Measurements from ENCODE around the gene LTV1. TPM values are rescaled to one million over a fixed set of nuclear protein-coding genes. Genes with fewer than 3 reads are reported as not detected.
"Not testable (repeated sequence)": the region's sequence is repeated elsewhere in the genome, so short reads cannot be mapped to it uniquely, and the experiment has no call there.

Gene LTV1
- total RNA-seq, 2 experiments from 2014 or later, result 30.9 to 31.6 TPM

DNA sequence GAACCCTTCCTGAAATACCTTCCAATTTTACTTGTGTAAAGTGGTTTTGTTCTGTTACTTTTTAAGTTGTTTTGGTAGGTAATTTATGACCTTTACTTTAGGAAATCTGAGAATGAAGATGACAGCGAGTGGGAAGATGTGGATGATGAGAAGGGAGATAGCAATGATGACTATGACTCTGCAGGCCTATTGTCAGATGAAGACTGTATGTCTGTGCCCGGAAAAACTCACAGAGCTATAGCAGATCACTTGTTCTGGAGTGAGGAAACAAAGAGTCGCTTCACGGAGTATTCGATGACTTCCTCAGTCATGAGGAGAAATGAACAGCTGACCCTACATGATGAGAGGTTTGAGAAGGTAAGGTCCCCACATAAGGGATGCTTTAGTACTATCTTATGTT is 14.5 kb downstream of the LTV1 start:
- no peak for ATAC-seq
- ChIA-PET CTCF (interaction anchor here (1.4 kb wide), 2 partner anchors 12 to 282 kb away, joined by 3 to 4 read pairs; no protein-coding TSS in a partner anchor), POLR2A (interaction anchor here (1.2 to 1.6 kb wide), 2 partner anchors 9 to 13 kb away, joined by 3 to 5 read pairs; no protein-coding TSS in a partner anchor)
- intact Hi-C loops (cut with micrococcal nuclease), result no loop called here
- no peak overlapping the region for H3K27ac Mint-ChIP-seq
- H3K9me3 Mint-ChIP-seq, result peaks cover 7% of the 10 kb centered on the region
- no peak for DNase-seq
- no peak overlapping the region for H3K4me3 Mint-ChIP-seq
- peaks cover 87% of the 10 kb centered on the region for H3K36me3 Mint-ChIP-seq (ENCODE audit: low read depth)
- H3K27me3 Mint-ChIP-seq, result no peaks in the 10 kb centered on the region
- TF ChIP-seq CTCF (IDR thresholded peaks at IDR 0.05), result no peak
- peaks cover 27% of the 10 kb centered on the region for H3K4me1 Mint-ChIP-seq (ENCODE audit: low read depth)

DNA sequence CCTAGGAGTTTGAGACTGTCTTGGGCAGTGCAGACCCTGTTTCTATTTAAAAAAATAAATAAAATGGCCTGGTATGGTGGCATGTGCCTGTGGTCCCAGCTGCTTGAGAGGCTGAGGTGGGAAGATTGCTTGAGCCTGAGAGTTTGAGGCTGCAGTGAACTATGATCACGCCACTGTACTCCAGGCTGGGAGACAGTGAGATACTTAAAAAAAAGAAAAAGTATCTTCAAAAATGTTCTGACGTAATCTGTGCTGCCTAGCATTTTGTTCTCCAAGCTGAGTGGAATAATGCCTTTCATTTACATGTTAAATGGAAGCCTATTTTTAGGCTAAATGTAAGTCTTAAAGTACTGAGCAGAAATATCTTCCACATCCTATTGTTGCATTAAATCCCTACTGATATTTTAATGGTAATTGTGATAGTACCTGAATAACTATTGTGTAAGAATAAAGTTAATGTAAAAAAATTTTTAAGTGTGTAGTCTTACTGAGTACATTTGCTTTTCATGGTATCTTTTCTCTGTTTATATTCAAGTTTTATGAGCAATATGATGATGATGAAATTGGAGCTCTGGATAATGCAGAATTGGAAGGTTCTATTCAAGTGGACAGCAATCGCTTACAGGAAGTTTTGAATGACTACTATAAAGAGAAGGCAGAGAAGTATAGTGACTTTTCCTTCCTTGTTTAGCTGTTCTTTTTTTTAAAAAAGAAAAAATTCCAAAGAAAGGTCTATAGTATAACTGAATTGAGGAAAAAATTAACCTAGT is 16.9 kb downstream of the LTV1 start:
- DNase-seq, result no peak
- peaks cover 5% of the 10 kb centered on the region for H3K9me3 Mint-ChIP-seq
- peaks cover 9% of the 10 kb centered on the region for H3K4me1 Mint-ChIP-seq (ENCODE audit: low read depth)
- ATAC-seq, result no peak
- H3K4me3 Mint-ChIP-seq, result no peak overlapping the region
- no peak for TF ChIP-seq CTCF (IDR thresholded peaks at IDR 0.05)
- peaks cover 80% of the 10 kb centered on the region for H3K36me3 Mint-ChIP-seq (ENCODE audit: low read depth)
- no peak overlapping the region for H3K27ac Mint-ChIP-seq
- ChIA-PET CTCF (interaction anchor here (0.7 to 1.9 kb wide), 2 partner anchors 16 to 285 kb away, joined by 4 to 8 read pairs; no protein-coding TSS in a partner anchor), POLR2A (interaction anchor here (0.7 to 1.1 kb wide), 2 partner anchors 15 to 17 kb away, joined by 3 read pairs; partner anchors contain the start of gene LTV1)
- intact Hi-C loops (cut with micrococcal nuclease), result no loop called here
- no peaks in the 10 kb centered on the region for H3K27me3 Mint-ChIP-seq

- POLR2A ChIA-PET, result no interaction called here
- DNase-seq, result no peak
- intact Hi-C loops (cut with micrococcal nuclease), result no loop called here
- TF ChIP-seq CTCF (IDR thresholded peaks at IDR 0.05), result no peak
- Mint-ChIP-seq H3K4me3 (no peak overlapping the region), H3K4me1 (ENCODE audit: low read depth) (no peaks in the 10 kb centered on the region), H3K27me3 (no peaks in the 10 kb centered on the region), H3K9me3 (peaks cover 2% of the 10 kb centered on the region), H3K27ac (no peak overlapping the region), H3K36me3 (ENCODE audit: low read depth) (peaks cover 56% of the 10 kb centered on the region)
- no peak for ATAC-seq
- CTCF ChIA-PET, result interaction anchor here (0.8 to 1.3 kb wide), 3 partner anchors 78 to 150 kb away, joined by 3 to 4 read pairs (median 3); no protein-coding TSS in a partner anchor
These were observed 20.6 kb downstream of the LTV1 start for GRCh38 chr6:143863771-143864170.

GRCh38 chr6:143864234-143864633 is 21.1 kb downstream of the LTV1 start, which contains the start of gene ZC2HC1B:
ZC2HC1B (plus strand) TSS chr6:143864474; CDS start chr6:143864540, 66 bp downstream.
- Mint-ChIP-seq H3K4me3 (no peak within 1 kb of the TSS), H3K9me3 (peaks cover 2% of the 10 kb centered on the region), H3K27ac (peak within 1 kb of the TSS; percentile 10), H3K27me3 (no peaks in the 10 kb centered on the region), H3K36me3 (ENCODE audit: low read depth) (peaks cover 51% of the 10 kb centered on the region), H3K4me1 (ENCODE audit: low read depth) (no peaks in the 10 kb centered on the region)
- ATAC-seq (no peak), DNase-seq (no peak)
- TF ChIP-seq CTCF (IDR thresholded peaks at IDR 0.05), result no peak
- intact Hi-C loops (cut with micrococcal nuclease), result no loop called here
- CTCF ChIA-PET, result no interaction called here
- POLR2A ChIA-PET, result no interaction called here

GRCh38 chr6:143867236-143867635 is 24.1 kb downstream of the LTV1 start:
- peaks cover 3% of the 10 kb centered on the region for H3K9me3 Mint-ChIP-seq
- no peaks in the 10 kb centered on the region for H3K27me3 Mint-ChIP-seq
- ATAC-seq (no peak), DNase-seq (no peak)
- H3K4me3 Mint-ChIP-seq, result no peak overlapping the region
- no peak overlapping the region for H3K27ac Mint-ChIP-seq
- intact Hi-C loops (cut with micrococcal nuclease), result no loop called here
- CTCF ChIA-PET, result no interaction called here
- no peaks in the 10 kb centered on the region for H3K4me1 Mint-ChIP-seq (ENCODE audit: low read depth)
- TF ChIP-seq CTCF (IDR thresholded peaks at IDR 0.05), result no peak
- peaks cover 32% of the 10 kb centered on the region for H3K36me3 Mint-ChIP-seq (ENCODE audit: low read depth)
- POLR2A ChIA-PET, result interaction anchor here (0.7 kb wide), 1 partner anchor 9 kb away, joined by 3 read pairs; no protein-coding TSS in a partner anchor

DNA sequence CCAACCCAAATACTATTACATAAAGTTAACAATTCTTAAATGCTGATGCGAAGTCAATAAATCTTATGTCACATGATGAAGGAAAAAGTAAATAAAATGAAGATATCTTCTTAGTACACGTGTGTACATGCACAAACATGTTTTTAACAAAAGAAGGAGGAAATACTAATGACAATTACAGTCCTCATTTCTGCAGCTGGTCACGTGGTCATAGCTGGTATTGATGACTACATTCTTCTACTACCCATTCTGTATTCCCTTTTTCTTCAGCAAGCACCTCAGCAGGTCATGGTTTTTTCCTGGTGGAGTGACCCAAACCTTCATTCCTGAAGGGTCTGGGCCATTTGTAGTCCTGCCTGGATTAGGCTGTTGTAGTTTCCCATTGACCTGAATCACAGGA is 25.7 kb downstream of the LTV1 start:
- H3K9me3 Mint-ChIP-seq; H3K4me1 Mint-ChIP-seq (ENCODE audit: low read depth); H3K4me3 Mint-ChIP-seq; H3K27me3 Mint-ChIP-seq; CTCF ChIA-PET; H3K27ac Mint-ChIP-seq; POLR2A ChIA-PET; ATAC-seq; intact Hi-C loops (cut with micrococcal nuclease); DNase-seq: not testable (repeated sequence)
- H3K36me3 Mint-ChIP-seq (ENCODE audit: low read depth), result peaks cover 20% of the 10 kb centered on the region

DNA sequence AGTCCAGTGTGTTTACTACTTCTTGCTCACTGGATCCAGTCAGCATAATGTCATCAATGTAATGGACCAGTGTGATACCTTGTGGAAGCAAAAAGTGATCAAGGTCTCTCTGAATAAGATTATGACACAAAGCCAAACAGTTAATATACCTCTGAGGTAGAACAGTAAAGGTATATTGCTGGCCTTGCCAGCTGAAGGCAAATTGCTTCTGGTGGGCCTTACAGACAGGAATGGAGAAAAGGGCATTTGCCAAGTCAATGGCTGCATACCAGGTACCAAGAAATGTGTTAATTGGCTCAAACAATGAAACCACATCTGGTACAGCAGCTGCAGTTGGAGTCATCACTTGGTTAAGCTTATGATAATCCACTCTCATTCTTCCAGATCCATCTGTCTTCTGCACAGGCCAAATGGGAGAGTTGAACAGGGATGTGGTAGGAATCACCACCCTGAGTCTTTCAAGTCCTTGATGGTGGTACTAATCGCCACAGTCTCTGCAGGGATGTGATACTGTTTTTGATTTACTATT is 28.1 kb downstream of the LTV1 start:
- ATAC-seq; H3K4me3 Mint-ChIP-seq; H3K36me3 Mint-ChIP-seq (ENCODE audit: low read depth); DNase-seq; H3K27me3 Mint-ChIP-seq; intact Hi-C loops (cut with micrococcal nuclease); H3K27ac Mint-ChIP-seq; POLR2A ChIA-PET; H3K4me1 Mint-ChIP-seq (ENCODE audit: low read depth); CTCF ChIA-PET: not testable (repeated sequence)
- H3K9me3 Mint-ChIP-seq, result peaks cover 13% of the 10 kb centered on the region
